Uterus (tissue), 2 donors: Measurements from ENCODE around the gene ART1.

Source experiments
- POLR2A ChIP-seq, 2 donors: fragments of 450-650 bp; IDR thresholded peaks; one replicate each; pipeline ENCODE4 v1.6.1; 2016; ENCODE audit warnings: antibody characterized with exemption in 2 of 2, mild to moderate bottlenecking in 1 of 2, moderate library complexity in 1 of 2
- TF ChIP-seq, protein P1 (sequence below), 4 experiments: fragments of 200-600 bp in 2 of 4; fragments of 450-650 bp in 2 of 4; sonication (generic) in 2 of 4; IDR thresholded peaks; one replicate each; pipeline ENCODE4 v1.5.1; 2016 to 2019; ENCODE audit warnings: antibody characterized with exemption in 4 of 4, mild to moderate bottlenecking in 2 of 4, moderate library complexity in 1 of 4

DNA sequence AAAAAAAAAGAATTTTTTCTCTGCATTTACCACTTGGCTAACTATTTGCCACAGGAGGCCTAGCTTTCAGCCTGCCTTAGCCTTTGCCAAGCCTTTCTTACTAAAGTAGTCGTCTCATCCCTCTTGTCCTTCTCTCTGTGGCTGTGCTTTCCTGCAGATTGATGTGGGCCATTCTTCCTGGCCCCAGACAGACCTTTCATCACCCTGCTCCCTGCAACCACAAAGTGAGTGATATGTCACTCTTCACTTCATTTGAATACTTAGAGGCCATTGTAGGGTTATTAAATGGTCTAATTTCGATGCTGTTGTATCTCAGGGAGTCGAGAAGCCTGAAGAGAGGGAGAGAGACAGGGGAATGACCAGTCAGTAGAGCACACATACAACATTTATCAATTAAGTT lies 40.8 kb upstream of the ART1 start:
- TF ChIP-seq, protein P1, sequence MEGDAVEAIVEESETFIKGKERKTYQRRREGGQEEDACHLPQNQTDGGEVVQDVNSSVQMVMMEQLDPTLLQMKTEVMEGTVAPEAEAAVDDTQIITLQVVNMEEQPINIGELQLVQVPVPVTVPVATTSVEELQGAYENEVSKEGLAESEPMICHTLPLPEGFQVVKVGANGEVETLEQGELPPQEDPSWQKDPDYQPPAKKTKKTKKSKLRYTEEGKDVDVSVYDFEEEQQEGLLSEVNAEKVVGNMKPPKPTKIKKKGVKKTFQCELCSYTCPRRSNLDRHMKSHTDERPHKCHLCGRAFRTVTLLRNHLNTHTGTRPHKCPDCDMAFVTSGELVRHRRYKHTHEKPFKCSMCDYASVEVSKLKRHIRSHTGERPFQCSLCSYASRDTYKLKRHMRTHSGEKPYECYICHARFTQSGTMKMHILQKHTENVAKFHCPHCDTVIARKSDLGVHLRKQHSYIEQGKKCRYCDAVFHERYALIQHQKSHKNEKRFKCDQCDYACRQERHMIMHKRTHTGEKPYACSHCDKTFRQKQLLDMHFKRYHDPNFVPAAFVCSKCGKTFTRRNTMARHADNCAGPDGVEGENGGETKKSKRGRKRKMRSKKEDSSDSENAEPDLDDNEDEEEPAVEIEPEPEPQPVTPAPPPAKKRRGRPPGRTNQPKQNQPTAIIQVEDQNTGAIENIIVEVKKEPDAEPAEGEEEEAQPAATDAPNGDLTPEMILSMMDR (IDR thresholded peaks at IDR 0.05), result no peak
- no peak for TF ChIP-seq POLR2A (IDR thresholded peaks at IDR 0.05)
